ENCODE data around the gene PLXNA4.

The PLXNA4 gene

GRCh38 chr7:132230462-132230861, 345.8 kb downstream of the PLXNA4 start:
- no peak overlapping the region for H3K27ac ChIP-seq
- TF ChIP-seq, protein P1, sequence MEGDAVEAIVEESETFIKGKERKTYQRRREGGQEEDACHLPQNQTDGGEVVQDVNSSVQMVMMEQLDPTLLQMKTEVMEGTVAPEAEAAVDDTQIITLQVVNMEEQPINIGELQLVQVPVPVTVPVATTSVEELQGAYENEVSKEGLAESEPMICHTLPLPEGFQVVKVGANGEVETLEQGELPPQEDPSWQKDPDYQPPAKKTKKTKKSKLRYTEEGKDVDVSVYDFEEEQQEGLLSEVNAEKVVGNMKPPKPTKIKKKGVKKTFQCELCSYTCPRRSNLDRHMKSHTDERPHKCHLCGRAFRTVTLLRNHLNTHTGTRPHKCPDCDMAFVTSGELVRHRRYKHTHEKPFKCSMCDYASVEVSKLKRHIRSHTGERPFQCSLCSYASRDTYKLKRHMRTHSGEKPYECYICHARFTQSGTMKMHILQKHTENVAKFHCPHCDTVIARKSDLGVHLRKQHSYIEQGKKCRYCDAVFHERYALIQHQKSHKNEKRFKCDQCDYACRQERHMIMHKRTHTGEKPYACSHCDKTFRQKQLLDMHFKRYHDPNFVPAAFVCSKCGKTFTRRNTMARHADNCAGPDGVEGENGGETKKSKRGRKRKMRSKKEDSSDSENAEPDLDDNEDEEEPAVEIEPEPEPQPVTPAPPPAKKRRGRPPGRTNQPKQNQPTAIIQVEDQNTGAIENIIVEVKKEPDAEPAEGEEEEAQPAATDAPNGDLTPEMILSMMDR (conservative IDR thresholded peaks at IDR 0.05), result no peak

DNA sequence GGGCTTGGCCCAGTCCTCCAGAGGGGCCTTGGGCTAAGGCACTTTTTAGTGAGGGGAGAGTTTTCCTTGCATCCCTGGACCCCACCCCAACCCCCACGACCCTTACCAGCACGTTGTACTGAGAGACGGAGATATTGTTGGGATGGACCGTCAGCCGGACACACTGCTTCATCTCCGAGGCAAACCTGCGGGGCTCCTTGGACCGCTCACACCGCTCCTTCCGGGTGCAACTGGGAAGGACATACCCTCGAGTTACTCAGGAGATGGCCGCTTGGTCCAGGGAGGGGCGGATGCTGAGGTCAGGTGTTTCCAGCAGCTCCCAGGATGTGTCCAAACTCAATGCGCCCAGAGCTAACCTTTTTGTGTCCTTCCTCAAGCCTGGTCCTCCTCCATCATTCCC, 348.0 kb downstream of the PLXNA4 start:
- H3K27ac ChIP-seq, result no peak overlapping the region
- TF ChIP-seq, protein P1 (conservative IDR thresholded peaks at IDR 0.05), result no peak

- H3K27ac ChIP-seq, result peak overlapping the region; percentile 75; the same call in 1 of the 2 replicates
- TF ChIP-seq, protein P1 (conservative IDR thresholded peaks at IDR 0.05), result no peak
Observed at GRCh38 chr7:132226957-132227290, 349.3 kb downstream of the PLXNA4 start.

- peak overlapping the region; percentile 75 for H3K27ac ChIP-seq
Observed at GRCh38 chr7:132226046-132226956, 350.0 kb downstream of the PLXNA4 start.

GRCh38 chr7:132225216-132226030, 350.8 kb downstream of the PLXNA4 start:
- peak overlapping the region; percentile 75 for H3K27ac ChIP-seq
- TF ChIP-seq, protein P1 (conservative IDR thresholded peaks at IDR 0.05), result no peak; the same call in 1 of the 2 replicates

More at GRCh38 chr7:132226046-132226956, 350.0 kb downstream of the PLXNA4 start:
- TF ChIP-seq, protein P1 (conservative IDR thresholded peaks at IDR 0.05), result no peak

DNA sequence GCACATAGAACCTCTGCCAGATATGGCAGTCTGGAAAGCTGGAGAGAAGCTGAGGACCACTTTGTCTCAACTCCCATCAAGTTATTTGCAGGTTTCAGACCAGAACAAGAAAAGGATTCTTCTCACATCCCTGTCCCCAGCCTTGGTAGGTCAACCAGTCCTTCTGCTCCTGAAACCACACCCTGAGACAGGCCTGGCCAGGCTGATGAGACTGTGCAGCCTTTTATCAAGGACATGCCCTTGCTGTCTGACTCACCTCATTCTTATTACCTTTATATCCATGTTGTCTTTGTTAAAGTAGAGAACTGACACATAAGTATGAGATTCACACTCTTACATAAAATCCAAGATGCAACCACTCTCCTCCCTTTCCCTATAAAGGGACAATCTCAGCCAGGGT, 354.9 kb downstream of the PLXNA4 start:
- TF ChIP-seq, protein P1 (conservative IDR thresholded peaks at IDR 0.05), result no peak
- no peak overlapping the region for H3K27ac ChIP-seq

GRCh38 chr7:132220060-132220459, 356.2 kb downstream of the PLXNA4 start:
- TF ChIP-seq, protein P1 (conservative IDR thresholded peaks at IDR 0.05), result no peak
- H3K27ac ChIP-seq, result no peak overlapping the region
